Dendritic cell treated with granulocyte-macrophage colony-stimulating factor and Interleukin-4, amounts not matched to agents 40 ng/mL and 50 ng/mL, for 4 days (primary cell): Measurements from ENCODE around the gene ZNF831.

Source experiments
- H3K27ac Mint-ChIP-seq: one replicate; pipeline ENCODE4 v1.8.0; 2022; ENCODE audit warnings: mild to moderate bottlenecking, mixed read lengths
- H3K27me3 Mint-ChIP-seq: one replicate; pipeline ENCODE4 v1.8.0; 2022; ENCODE audit warnings: mild to moderate bottlenecking, mixed read lengths
- H3K36me3 Mint-ChIP-seq: one replicate; pipeline ENCODE4 v1.8.0; 2022; ENCODE audit warnings: low read depth, mixed read lengths
- H3K4me1 Mint-ChIP-seq: one replicate; pipeline ENCODE4 v1.8.0; 2022; ENCODE audit warnings: low read depth, mixed read lengths
- H3K4me3 Mint-ChIP-seq: one replicate; pipeline ENCODE4 v1.8.0; 2022; ENCODE audit warnings: mild to moderate bottlenecking, moderate library complexity, mixed read lengths
- H3K9me3 Mint-ChIP-seq: one replicate; pipeline ENCODE4 v1.8.0; 2022; ENCODE audit warnings: mixed read lengths
- intact Hi-C: fragments of 100-400 bp; cut with micrococcal nuclease; formaldehyde crosslinking; loops from one replicate; pipeline ENCODE4 v1.15.0; 2022

Gene ZNF831

DNA sequence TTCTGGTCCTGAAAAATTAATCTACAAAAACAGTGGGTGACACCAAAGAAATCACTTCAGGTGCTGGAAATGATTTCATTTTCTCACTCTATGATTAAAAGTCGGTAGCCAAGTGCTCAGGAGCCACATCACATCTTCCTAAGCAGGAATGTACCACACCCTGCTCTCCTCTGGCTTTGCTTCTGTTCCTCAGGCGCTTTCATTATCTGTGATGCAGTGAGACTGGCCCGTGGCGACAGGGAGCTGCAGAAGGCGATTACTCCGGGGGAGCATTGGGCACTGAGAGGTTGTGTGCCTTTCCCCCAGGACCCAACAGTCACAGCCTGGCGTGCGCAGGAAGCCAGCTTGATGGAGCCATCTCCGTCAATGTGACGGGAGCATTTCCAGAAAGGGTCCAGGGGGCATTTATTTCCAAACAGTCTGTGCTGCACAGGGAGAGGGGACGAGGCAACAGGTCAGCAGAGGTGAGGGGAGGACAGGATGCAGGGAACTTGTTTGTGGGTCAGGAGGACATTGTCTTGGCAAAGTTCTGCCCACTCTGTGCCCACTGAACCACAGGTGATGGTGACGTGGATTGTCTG lies 5.6 kb upstream of the ZNF831 start:
- intact Hi-C loops, result no loop called here
- Mint-ChIP-seq H3K4me3 (no peak overlapping the region), H3K27ac (no peak overlapping the region), H3K36me3 (no peaks in the 10 kb centered on the region), H3K9me3 (no peaks in the 10 kb centered on the region), H3K27me3 (peaks cover 21% of the 10 kb centered on the region), H3K4me1 (peaks cover 11% of the 10 kb centered on the region)

DNA sequence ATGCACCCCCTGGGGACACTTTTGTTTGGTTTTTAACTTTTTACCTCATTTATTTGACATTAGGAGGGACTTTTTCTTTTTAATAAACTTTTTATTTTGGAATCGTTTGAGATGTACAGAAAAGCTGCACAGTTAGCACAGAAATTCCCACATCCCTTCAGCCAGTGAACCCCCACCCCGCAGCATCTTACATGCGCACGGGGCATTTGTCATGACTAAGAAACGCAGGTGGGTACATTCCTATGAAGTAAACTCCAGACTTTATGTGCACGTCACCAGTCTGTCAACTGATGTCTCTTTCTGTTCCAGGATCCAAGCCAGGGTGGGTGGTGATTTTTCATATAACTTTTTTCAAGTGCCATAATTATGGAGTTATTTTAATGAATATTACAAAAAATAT lies 4.9 kb upstream of the ZNF831 start:
- no peaks in the 10 kb centered on the region for H3K36me3 Mint-ChIP-seq
- intact Hi-C loops, result no loop called here

DNA sequence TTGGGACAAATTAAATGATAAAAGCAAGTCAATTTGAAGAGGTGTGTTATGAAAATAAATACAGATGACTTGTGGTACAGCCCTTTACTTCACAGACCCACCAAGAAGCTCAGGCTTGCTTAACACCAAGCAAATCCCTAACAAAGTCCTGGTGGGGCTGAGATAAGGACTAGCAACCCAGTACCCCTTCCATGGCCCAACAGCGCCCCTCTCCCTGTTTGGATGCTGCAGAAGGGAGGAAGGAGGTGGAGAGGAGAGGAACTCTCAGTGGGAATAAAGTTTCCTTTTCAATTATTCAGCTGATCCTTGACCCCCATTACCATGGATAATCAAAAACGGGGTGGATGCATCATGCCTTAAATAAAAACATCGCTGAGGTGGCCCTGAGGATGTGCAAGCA lies 4.5 kb upstream of the ZNF831 start:
- Mint-ChIP-seq H3K4me3 (no peak overlapping the region), H3K36me3 (no peaks in the 10 kb centered on the region), H3K4me1 (peaks cover 21% of the 10 kb centered on the region), H3K27me3 (peaks cover 19% of the 10 kb centered on the region), H3K9me3 (no peaks in the 10 kb centered on the region), H3K27ac (no peak overlapping the region)
- intact Hi-C loops, result no loop called here

More for the DNA sequence above, 4.9 kb upstream of the ZNF831 start:
- peaks cover 19% of the 10 kb centered on the region for H3K27me3 Mint-ChIP-seq
- no peak overlapping the region for H3K4me3 Mint-ChIP-seq
- H3K9me3 Mint-ChIP-seq, result no peaks in the 10 kb centered on the region
- H3K4me1 Mint-ChIP-seq, result peaks cover 17% of the 10 kb centered on the region
- no peak overlapping the region for H3K27ac Mint-ChIP-seq

DNA sequence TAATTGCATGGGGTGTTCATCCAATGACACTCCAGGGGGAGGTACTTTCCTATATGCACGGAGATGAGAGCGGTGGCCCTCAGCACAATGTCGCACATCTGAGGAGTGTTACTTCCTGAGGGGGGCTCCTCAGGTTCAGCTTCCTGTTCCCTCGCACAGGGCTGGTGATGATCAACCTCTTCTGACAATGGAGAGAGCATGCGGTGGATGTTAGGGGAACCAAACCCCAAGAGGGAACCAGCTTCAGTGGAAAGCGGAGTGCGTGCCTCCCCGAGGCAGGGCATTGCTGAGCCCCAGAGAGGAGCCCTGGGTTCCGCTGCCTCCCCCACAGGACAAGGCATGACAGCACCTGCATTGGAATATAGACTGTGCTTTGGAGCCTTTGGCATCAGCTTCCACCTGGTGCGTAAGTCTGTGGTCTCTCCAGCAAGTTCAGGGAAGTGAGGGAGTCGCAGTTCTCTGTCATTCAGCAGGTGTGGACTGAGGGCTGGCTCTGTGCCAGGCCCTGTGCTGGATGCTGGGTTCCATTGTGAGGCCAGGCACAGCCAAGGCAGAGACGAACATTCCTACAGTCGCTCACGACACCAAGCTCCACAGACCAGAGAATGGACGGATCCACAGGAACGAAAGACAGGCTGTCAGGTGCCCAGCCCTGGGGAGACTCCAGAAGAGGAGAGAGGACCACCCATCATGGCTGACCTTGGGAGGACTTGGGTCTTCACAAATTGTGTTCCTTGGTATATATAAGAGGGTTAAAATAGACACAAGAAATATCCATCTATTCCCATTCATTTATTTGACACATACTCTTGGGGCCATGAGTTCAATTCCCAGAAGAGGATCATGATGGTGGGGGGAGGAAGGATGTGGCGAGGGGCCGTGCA lies 3.9 kb upstream of the ZNF831 start:
- peaks cover 16% of the 10 kb centered on the region for H3K27me3 Mint-ChIP-seq
- H3K27ac Mint-ChIP-seq, result no peak overlapping the region
- H3K4me1 Mint-ChIP-seq, result peaks cover 21% of the 10 kb centered on the region
- H3K36me3 Mint-ChIP-seq, result no peaks in the 10 kb centered on the region
- no peaks in the 10 kb centered on the region for H3K9me3 Mint-ChIP-seq
- intact Hi-C loops, result no loop called here
- no peak overlapping the region for H3K4me3 Mint-ChIP-seq

DNA sequence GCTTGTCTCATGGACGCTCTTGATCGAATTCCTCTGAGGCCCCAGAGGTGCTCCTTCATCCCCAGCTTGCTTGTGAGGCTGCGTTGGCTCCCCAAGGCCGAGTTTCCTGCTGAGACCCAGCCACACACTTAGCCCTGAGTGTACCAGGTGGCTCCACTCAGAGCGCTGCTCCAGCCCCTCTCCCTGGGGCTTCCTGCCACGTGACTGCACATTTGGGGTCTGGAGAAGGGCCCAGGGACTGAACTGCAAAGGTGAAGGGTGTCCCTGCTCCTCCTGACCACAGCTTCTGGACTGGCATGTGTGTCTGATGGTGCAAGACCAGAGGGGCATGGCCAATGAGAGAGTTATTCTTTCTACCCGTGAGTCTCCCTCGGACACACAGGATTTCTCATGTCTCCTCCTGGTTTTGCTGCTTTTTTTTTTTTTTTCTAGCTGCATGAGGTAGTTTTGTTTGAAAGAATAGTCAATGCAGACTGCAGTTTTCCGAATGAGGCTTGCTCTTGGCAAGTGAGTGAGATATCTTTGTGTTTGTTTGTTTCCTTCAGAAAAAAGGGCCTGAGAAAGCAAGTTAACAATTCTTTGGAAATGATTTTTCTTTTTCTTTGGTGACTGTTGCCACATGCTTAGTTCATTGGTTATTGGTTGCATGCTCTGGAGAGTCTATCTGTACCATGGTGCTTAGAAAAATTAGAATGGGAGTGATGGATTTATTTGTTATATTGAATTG lies 3.1 kb upstream of the ZNF831 start:
- peaks cover 23% of the 10 kb centered on the region for H3K4me1 Mint-ChIP-seq
- H3K9me3 Mint-ChIP-seq, result no peaks in the 10 kb centered on the region
- H3K27ac Mint-ChIP-seq, result no peak overlapping the region
- intact Hi-C loops, result no loop called here
- H3K36me3 Mint-ChIP-seq, result no peaks in the 10 kb centered on the region
- no peak overlapping the region for H3K4me3 Mint-ChIP-seq
- H3K27me3 Mint-ChIP-seq, result peaks cover 14% of the 10 kb centered on the region

DNA sequence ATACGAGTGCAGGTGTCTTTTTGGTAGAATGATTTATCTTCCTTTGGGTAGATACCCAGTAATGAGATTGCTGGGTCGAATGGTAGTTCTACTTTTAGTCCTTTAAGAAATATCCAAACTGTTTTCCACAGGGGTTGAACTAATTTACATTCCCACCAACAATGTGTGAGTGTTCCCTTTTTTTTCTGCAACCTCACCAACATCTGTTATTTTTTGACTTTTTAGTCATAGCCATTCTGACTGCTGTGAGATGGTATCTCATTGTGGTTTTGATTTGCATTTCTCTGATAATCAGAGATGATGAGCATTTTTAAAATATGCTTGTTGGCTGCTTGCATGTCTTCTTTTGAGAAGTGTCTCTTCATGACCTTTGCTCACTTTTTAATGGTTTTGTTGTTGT lies 1.9 kb upstream of the ZNF831 start:
- Mint-ChIP-seq H3K4me3 (no peak overlapping the region), H3K4me1 (peaks cover 29% of the 10 kb centered on the region), H3K9me3 (no peaks in the 10 kb centered on the region), H3K36me3 (no peaks in the 10 kb centered on the region), H3K27me3 (peaks cover 14% of the 10 kb centered on the region), H3K27ac (no peak overlapping the region)
- intact Hi-C loops, result no loop called here

DNA sequence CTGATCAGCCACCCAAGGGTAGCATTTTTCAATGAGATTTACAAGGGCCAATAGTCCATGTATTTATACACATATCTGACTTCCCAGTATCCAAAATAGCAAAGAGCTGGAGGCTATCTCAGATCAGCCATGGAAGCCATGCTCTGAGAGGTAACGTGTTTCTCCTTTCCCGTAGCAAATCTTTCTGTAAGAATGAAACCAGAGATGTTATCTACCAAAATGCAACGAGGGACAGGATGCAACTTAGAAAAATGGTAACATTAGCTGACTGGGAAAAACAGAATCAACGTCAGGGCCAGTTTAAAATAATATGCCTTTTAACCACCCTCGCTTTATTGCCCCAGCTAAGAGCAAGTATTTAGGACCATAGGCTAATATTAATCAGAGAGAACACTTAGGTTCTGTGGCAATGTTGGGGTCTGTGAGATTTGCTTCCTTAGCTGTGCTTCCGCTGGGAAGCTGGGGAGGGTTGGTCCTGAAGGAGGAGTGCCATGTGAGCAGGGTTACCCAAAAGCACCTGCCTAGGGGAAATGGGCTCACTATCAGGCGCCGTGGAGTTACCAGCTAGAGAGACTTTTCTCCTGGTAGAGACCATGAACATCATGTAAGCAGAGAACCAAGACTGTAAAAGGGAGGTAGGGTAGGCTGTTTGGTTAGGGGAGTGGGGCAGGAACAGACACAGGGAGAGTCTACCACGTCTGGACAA lies 1.2 kb downstream of the ZNF831 start:
- Mint-ChIP-seq H3K4me1 (peaks cover 29% of the 10 kb centered on the region), H3K36me3 (no peaks in the 10 kb centered on the region), H3K4me3 (no peak overlapping the region), H3K27ac (no peak overlapping the region), H3K27me3 (peaks cover 9% of the 10 kb centered on the region), H3K9me3 (no peaks in the 10 kb centered on the region)
- intact Hi-C loops, result no loop called here

DNA sequence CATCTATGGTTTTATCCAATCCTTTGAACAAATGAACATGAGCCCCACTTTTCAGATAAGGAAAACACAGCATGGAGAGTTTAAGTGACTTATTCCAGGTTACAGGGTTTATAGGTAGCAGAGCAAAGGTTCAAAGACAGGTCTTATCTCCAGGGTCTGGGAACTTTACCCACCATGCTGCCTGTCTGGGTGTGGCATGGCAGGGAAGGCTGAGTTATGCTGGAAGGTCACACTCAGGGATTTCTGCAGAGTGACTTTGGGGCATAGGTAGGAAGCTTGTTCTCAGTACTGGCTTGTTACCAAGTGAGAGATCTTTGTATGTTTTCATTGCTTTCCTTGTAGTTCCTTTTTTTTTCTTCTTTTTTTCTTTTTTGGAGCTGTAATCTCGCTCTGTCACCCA lies 1.8 kb downstream of the ZNF831 start:
- Mint-ChIP-seq H3K4me1 (peaks cover 29% of the 10 kb centered on the region), H3K27me3 (peaks cover 7% of the 10 kb centered on the region), H3K4me3 (no peak overlapping the region), H3K36me3 (no peaks in the 10 kb centered on the region), H3K27ac (no peak overlapping the region), H3K9me3 (no peaks in the 10 kb centered on the region)
- intact Hi-C loops, result no loop called here

DNA sequence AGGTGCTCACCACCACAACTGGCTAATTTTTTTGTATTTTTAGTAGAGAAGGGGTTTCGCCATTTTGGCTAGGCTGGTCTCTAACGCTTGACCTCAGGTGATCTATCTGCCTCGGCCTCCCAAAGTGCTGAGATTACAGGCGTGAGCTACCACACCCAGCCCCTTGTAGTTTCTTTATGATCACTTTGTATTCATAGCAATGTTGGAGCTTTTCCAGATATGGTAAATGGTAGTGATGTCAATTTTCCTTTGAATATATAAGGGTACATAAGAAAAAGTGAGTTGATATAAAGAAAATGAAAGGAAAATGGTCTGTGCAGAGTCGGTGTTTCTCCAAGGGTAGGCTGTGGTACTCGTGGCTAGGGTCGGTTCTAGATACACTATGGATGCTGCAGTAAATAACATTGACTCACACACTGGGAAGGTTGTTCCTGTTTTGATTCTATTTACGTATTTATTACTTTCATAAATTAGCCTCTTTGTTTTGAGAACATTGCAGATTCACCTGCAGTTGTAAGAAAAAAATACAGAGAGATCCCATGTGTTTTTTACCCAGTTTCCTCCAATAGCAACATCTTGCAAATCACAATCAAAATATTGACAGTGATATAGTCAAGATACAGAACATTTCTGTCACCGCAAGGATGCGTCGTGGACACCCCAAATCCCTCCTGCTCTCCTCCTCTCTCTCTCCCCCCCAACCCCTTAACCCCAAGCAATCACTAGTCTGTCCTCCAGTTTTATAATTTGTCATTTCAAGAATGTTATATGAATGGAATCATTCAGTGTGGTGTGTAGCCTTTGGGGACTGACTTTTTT lies 2.5 kb downstream of the ZNF831 start:
- H3K27me3 Mint-ChIP-seq, result peaks cover 11% of the 10 kb centered on the region
- H3K36me3 Mint-ChIP-seq, result no peaks in the 10 kb centered on the region
- peaks cover 29% of the 10 kb centered on the region for H3K4me1 Mint-ChIP-seq
- intact Hi-C loops, result no loop called here
- H3K9me3 Mint-ChIP-seq, result no peaks in the 10 kb centered on the region
- H3K4me3 Mint-ChIP-seq, result no peak overlapping the region
- no peak overlapping the region for H3K27ac Mint-ChIP-seq

DNA sequence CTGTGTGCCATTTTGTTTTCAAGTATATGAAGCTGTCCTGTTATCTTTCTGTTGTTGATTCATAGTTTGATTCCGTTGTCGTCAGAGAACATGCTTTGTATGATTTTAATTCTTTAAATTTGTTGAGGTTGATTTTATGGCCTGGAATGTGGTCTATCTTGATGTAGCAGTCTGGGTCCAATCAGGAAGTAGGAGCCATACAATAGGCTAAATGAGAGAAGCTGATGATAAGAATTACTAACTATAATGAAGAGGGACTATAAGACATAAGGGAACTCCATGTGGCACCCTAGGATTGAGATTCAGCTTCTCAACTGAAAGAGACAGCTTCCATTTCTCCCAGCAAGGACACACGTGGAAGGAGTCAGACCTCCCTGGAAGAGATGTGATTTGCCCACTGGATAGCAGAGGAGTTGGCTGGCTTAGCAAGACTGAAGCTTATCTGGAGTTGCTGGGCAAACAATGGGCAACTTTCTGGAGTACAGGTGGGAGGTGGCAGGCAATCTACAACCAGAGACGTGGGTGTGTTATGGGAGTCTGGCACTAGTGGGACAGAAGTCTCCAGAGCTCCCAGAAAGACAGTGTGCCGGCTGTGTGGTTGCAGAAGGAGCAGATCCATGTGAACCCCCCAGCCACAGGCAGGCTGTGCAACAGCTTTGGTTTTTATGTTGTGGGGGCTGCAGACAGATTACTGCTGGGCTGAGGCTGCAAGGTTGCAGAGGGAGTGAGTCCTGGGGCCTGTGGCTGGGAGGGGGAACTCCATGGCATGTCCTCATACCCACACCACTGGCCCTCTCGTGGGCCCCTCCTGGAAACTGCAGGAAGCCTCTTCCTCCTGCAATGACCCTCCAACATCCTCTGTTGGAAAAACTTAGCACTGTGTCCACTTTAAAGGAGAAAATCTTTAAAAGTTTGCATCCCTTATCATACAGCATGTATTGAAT lies 7.1 kb downstream of the ZNF831 start:
- H3K27ac Mint-ChIP-seq, result no peak overlapping the region

DNA sequence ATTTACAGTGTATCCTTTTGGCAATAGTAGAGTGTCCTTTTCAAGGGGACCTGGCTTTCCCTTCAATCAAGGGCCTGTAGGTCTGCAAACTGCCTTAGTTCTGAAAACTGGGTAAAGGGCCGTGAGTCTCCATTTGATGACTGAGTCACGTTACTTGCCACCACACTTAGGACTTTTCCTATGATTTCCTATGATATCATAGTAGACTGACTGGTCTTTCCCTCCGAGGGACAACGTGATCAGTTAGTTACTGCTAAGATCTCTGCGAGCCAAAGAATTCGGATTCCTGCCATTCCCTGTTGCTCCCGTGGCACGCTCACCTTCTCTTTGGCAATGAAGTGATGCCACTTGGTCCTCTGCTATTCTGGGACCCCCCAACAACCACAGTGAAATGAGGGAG lies 8.4 kb downstream of the ZNF831 start:
- intact Hi-C loops, result no loop called here
- Mint-ChIP-seq H3K9me3 (no peaks in the 10 kb centered on the region), H3K4me1 (no peaks in the 10 kb centered on the region), H3K4me3 (no peak overlapping the region), H3K27me3 (peaks cover 12% of the 10 kb centered on the region), H3K27ac (no peak overlapping the region), H3K36me3 (no peaks in the 10 kb centered on the region)

More for the DNA sequence above, 7.1 kb downstream of the ZNF831 start:
- Mint-ChIP-seq H3K36me3 (no peaks in the 10 kb centered on the region), H3K4me3 (no peak overlapping the region), H3K27me3 (peaks cover 12% of the 10 kb centered on the region), H3K9me3 (no peaks in the 10 kb centered on the region), H3K4me1 (peaks cover 5% of the 10 kb centered on the region)
- intact Hi-C loops, result no loop called here

DNA sequence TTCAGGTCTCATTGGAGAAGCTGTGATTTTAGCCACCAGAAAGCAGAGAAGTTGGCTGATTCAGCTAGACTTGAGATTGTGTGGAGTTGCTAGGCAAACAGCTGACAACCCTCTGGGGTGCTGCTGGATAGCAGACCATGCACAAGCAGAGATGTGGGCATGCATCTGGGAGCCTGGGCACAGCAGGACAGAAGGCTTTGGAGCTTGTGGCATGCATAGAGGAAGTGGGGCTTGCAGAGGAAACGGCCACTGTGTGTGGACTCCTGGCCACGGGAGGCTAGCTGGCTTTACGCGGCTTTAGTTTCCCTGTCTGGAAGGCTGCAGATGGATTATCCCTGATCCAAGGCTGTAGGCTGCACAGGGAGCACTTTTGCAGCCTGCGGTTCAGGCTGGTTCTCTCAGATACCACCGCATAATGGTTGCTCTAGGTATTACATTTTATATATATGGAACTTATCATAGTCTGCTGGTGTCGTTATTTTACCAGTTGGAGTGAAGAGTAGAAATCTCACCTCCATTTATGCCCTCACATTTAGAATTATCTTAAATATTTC lies 10.4 kb downstream of the ZNF831 start:
- no peaks in the 10 kb centered on the region for H3K4me1 Mint-ChIP-seq
- H3K9me3 Mint-ChIP-seq, result no peaks in the 10 kb centered on the region
- intact Hi-C loops, result no loop called here
- no peak overlapping the region for H3K27ac Mint-ChIP-seq
- peaks cover 5% of the 10 kb centered on the region for H3K27me3 Mint-ChIP-seq
- no peaks in the 10 kb centered on the region for H3K36me3 Mint-ChIP-seq
- H3K4me3 Mint-ChIP-seq, result no peak overlapping the region
